GM15510 (cell line): ENCODE measurements around the gene LLGL2.

Source experiments
- POLR2A ChIP-seq: IDR thresholded peaks from 3 replicates; pipeline ENCODE4 v1.6.1; 2011; ENCODE audit warnings: borderline replicate concordance; ENCODE audit not compliant: insufficient read length; ENCODE audit errors: extremely low read depth

The LLGL2 gene

DNA sequence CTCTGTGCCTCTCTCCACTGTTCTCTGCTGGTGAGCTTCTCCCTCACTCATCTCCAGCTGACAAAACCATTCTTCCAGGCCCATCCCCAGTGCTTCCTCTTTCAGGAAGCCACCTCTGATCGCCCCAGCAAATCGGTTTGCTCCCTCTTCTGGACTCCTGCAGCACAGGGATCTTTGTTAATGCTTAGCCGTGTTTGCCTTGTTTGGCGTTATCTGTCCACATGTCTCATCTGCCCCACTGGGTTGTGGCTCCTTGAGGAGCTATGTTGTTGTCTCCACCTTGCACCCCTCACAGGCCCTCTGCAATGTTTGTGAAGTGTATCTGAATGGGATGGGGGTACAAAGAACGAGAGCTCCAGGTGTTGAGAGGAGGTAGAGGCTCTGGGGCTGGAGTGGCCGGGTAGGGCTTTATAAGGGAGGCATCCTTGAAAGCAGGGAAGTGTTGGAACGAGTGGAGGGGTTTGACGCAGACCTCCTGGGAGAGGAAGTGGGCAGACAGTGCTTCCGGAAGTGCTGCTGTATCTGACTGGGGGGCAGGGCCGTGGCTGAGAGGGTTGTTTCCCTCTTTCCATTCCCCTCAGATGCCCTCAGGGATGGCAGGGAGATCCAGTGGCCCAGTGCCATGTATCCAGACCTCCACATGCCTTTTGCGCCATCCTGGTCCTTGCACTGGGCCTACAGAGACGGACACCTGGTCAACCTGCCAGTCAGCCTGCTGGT is 38.0 kb upstream of the LLGL2 start:
- no peak for TF ChIP-seq POLR2A

DNA sequence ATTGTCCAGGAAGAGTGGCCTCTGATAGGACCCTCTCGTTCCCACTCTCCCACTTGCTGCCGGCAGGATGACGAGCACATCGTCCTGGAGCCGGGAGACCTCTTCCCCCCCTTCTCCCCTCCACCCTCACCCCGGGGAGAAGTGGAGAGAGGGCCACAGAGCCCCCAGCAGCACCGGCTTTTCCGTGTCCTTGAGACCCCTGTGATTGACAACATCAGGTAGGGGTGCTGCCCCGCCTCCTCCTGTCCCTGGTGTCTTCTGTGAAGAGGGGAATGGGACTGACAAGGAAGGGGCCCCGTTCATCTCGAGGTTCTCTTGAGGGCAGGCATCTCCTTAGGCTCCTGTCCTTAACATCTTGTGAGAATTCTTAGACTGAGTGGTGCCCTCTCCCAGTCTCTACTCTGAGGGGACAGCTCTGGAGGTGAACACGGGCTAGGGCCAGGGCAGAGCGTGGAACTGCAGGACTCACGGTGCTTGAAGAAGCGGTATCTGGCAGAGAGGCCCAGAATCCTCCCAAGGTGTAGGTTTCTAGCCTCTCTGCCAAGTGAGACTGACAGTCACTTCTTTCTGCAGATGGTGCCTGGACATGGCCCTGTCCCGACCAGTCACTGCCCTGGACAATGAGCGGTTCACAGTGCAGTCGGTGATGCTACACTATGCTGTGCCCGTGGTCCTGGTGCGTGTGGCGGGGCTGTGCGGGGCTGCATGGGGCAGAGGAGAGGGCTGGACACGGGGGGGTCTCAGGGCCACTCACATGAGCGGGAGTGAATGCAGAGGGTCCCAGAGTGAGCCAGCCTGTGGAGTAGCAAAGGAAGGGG is 36.6 kb upstream of the LLGL2 start:
- TF ChIP-seq POLR2A: no peak

DNA sequence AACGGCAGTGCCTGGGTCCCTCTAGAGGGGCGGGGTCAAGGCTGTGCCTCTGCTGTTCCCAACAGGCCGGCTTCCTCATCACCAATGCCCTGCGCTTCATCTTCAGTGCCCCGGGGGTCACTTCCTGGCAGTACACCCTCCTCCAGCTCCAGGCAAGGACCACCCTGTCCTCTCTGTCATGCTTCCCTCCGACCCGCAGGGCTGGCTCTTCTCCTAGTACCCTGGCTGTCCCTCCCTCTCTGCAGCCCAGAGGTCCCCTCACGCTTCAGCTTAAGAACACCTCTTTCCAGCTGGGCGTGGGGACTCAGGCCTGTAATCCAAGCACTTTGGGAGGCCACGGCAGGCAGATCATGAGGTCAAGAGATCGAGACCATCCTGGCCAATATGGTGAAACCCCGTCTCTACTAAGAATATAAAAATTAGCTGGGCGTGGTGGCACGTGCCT is 36.0 kb upstream of the LLGL2 start:
- no peak for TF ChIP-seq POLR2A

DNA sequence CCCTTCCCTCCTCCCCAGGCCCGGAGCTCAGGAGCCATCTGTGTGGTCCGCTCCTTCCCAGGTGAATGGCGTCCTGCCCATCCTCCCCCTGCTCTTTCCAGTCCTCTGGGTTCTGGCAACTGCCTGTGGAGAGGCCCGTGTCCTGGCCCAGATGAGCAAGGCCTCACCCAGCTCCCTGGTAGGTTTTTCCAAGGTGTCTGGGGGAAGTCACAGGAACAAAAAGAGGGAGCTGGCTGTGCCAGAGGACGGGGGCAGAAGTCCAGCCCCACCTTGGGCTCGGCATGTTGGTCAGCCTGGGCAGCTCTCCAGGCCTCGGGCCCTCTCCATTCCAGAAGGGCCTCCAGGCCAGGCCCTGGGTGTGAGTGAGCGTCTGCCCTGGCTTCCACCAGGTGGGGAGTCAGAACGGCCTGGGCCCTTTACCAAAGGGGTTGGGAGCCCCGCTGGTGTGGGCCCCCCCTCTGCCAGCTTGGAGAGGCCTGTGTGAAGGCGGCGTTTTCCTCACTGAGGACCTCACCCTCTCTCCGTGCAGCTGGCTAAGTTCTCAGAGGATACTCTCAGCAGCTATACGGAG is 35.2 kb upstream of the LLGL2 start:
- TF ChIP-seq POLR2A: no peak

DNA sequence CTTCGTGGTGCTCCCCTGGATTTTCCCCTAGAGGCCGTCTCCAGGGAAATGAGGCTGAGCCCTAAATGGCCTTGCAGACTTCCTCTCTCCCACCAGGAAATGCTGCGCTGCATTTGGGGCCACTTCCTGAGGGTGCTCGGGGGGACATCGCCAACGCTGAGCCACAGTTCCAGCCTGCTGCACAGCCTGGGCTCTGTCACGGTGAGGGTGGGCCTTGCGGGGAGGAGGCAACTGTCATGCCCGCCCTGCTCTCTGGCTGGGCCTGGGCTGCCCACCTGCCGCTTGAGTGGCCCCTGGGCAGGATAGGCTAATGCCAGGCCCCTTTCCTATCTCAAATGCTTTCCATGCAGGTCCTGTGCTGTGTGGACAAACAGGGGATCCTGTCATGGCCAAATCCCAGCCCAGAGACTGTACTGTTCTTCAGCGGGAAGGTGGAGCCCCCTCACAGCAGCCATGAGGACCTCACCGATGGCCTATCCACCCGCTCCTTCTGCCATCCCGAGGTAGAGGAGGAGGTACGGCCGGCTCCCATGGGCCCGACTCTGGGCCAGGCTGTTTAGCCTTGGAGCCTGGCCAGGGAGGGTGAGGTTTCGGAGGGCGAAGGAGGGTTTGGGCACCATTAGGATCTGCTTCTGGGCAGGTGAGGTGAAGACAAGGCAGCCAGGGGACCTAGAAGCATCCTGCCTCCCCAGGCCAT is 34.4 kb upstream of the LLGL2 start:
- no peak for TF ChIP-seq POLR2A

DNA sequence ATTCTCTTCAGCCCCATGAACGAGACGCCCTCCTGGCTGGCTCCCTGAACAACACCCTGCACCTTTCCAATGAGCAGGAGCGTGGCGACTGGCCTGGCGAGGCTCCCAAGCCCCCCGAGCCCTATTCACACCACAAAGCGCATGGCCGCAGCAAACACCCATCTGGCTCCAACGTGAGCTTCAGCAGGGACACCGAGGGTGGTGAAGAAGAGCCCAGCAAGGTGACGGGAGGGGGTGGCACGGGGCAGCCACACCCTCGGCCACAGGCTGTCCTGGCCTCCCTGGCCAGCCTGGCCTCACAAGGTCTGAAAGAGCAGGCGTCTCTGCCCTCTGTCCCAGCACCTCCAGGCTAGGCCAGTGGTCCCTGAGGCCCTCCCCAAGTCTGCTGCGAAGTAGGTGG is 33.8 kb upstream of the LLGL2 start:
- no peak for TF ChIP-seq POLR2A

DNA sequence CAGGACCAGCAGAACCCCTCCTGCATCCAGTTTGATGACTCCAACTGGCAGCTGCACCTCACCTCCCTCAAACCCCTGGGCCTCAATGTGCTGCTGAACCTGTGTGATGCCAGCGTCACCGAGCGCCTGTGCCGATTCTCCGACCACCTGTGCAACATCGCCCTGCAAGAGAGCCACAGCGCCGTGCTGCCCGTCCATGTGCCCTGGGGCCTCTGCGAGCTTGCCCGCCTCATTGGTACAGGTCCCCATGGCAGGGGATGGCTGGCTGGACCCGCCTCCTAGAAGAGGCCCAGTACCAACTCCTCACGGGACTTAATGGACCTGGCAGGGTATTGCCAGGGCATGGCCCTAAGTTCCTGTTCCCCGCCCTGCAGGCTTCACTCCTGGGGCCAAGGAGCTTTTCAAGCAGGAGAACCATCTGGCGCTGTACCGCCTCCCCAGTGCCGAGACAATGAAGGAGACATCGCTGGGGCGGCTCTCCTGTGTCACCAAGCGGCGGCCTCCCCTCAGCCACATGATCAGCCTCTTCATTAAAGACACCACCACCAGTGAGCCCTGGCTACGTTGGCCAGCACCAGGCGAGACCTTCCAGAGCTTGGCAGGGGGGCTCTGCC is 32.8 kb upstream of the LLGL2 start:
- no peak for TF ChIP-seq POLR2A

DNA sequence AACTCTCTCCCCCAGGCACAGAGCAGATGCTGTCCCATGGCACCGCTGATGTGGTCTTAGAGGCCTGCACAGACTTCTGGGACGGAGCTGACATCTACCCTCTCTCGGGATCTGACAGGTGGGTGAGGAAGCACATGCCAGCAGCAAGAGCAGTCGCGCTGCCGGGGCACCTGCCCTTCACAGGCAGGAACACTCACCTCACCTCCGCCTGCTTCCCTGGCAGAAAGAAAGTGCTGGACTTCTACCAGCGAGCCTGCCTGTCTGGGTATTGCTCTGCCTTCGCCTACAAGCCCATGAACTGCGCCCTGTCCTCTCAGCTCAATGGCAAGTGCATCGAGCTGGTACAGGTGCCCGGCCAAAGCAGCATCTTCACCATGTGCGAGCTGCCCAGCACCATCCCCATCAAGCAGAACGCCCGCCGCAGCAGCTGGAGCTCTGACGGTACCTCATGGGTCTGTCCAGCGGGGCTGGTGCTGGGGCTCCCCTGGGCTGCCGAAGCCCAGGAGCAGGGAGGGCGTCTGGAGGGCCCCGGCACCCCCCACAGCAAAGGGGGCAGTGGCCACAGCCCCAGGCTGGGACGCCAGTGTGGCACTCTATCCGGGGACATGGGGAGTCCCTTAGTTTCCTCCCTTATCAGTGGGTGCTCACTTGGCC is 31.9 kb upstream of the LLGL2 start:
- no peak for TF ChIP-seq POLR2A

DNA sequence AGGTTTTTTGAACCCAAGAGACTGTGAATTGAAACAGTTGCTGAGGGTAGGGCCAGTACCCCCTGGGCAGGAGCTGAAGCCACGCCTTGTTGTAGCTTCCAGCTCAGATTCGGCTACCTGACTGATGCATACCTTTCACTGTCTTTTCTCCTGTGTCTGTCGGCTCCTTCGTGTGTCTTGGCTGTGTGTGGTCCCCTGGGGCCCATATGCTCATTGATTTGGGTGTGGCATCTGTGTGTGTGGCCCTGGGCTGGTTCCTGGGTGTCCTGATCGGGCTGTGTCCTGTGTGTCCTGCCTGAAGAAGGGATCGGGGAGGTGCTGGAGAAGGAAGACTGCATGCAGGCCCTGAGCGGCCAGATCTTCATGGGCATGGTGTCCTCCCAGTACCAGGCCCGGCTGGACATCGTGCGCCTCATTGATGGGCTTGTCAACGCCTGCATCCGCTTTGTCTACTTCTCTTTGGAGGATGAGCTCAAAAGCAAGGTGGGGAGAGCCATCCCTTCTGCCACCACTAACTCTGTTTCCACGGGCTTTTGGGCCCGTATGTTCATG is 31.1 kb upstream of the LLGL2 start:
- no peak for TF ChIP-seq POLR2A

DNA sequence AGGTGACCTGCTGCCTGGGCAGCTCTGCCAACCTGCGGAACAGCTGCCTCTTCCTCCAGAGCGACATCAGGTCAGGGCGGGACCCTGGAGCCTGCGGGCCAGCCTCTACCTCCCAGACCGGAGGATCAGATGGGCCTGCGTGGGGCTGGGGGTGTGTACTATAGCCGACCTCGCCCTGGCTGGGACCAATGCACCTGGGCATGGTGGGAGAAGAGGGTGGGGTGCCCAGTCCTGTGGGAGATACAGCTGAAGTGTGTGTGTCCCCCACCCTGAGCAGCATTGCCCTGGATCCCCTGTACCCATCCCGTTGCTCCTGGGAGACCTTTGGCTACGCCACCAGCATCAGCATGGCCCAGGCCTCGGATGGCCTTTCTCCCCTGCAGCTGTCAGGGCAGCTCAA is 29.5 kb upstream of the LLGL2 start:
- TF ChIP-seq POLR2A: no peak

DNA sequence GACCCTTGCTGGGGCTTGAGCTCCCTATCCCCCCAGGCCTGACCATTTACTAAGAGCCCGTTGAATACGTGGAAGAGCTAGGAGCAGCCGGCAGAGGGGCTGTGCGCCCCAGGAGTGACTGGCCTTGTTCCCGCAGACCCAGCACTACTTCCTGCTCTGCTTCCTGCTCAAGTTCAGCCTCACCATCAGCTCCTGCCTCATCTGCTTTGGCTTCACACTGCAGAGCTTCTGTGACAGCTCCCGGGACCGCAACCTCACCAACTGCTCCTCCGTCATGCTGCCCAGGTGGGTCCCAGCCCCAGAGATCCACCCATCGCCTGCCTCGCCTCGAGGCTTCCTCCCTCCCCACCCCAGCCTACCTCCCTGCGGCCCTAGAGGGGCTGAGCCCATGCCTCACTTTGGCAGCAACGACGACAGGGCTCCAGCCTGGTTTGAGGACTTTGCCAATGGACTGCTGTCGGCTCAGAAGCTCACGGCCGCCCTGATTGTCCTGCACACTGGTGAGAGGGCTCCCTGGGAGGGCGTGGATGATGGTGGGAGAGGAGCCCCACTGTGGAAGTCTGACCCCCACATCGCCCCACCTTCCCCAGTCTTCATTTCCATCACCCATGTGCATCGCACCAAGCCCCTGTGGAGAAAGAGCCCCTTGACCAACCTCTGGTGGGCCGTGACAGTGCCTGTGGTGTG is 27.3 kb upstream of the LLGL2 start:
- TF ChIP-seq POLR2A: no peak

DNA sequence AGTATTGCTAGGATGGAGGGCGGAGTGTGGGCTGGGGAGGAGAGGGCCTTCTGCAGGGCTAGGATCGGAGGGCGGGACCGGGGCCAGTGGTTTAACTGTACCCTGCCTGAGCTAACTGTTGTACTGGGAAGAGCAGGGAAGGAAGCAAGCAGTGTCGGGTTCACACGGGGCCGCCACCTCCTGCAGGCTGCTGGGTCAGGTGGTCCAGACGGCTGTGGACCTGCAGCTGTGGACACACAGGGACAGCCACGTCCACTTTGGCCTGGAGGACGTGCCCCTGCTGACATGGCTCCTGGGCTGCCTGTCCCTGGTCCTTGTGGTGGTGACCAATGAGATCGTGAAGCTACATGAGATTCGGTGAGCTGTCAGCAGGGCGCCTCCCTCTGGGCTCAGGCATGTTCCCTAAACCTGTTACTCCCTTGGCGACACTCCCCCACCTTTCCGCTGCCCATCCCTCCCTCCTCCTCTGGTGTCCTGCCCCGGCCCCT is 26.7 kb upstream of the LLGL2 start:
- no peak for TF ChIP-seq POLR2A

DNA sequence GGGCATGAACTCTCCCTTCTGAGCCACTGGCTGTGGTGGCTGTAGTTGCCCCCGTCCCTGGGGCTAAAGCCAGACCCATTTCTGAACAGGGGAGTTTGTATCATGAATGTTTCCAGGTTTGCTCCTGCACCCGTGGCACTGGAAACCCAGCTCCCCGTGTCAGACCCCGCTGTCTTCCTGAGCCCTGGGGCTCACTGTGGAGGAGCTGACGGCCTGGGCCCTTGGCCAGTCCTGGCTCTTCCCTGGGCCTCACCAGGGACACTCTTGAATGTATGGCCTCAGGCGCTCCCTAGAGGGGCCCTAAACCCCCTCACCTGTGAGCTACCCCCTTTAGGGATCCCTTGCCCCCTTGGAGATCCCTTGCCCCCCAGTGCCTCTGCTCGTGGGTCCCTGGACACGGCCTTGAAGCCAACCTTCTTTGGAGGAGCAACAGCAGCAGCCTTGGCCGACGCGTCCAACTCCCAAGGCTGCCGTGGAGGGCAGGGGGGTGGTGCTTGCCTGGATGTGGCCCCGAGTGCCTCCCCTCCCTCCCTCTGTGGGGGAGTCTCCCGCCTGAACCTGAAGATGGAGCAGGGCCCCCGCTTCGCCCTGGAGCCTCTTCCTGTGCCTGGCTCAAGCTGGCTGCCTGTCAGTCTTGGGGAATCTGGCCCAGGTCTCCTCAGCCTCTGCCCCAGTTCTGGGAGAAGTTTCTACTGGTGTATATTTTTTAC is 26.0 kb upstream of the LLGL2 start:
- TF ChIP-seq POLR2A: no peak
